ENCODE data around the gene USP15.

USP15 gene

GRCh38 chr12:62282057-62282774, 22.0 kb downstream of the USP15 start:
- DNase-seq (ENCODE audit: low spot score), result no peak

- no peak for DNase-seq (ENCODE audit: low spot score)
These were observed 24.5 kb downstream of the USP15 start for GRCh38 chr12:62284749-62285148.

- DNase-seq (ENCODE audit: low spot score), result no peak
These were observed 25.1 kb downstream of the USP15 start for GRCh38 chr12:62285284-62285683.

GRCh38 chr12:62288328-62288727, 28.1 kb downstream of the USP15 start:
- no peak for DNase-seq (ENCODE audit: low spot score)

- DNase-seq (ENCODE audit: low spot score), result no peak
These were observed 30.6 kb downstream of the USP15 start for GRCh38 chr12:62290846-62291245.

GRCh38 chr12:62291864-62292760, 31.9 kb downstream of the USP15 start:
- DNase-seq (ENCODE audit: low spot score), result no peak

GRCh38 chr12:62292761-62293344, 32.6 kb downstream of the USP15 start:
- no peak for DNase-seq (ENCODE audit: low spot score)

GRCh38 chr12:62294378-62294777, 34.2 kb downstream of the USP15 start:
- no peak for DNase-seq (ENCODE audit: low spot score)

GRCh38 chr12:62296001-62296400, 35.8 kb downstream of the USP15 start:
- no peak for DNase-seq (ENCODE audit: low spot score)

GRCh38 chr12:62297321-62297720, 37.1 kb downstream of the USP15 start:
- no peak for DNase-seq (ENCODE audit: low spot score)

GRCh38 chr12:62299617-62300016, 39.4 kb downstream of the USP15 start:
- no peak for DNase-seq (ENCODE audit: low spot score)

GRCh38 chr12:62301080-62301798, 41.0 kb downstream of the USP15 start:
- no peak for DNase-seq (ENCODE audit: low spot score)

GRCh38 chr12:62301799-62302133, 41.6 kb downstream of the USP15 start:
- DNase-seq (ENCODE audit: low spot score), result no peak

- no peak for DNase-seq (ENCODE audit: low spot score)
These were observed 44.4 kb downstream of the USP15 start for GRCh38 chr12:62304560-62304959.

GRCh38 chr12:62305778-62306177, 45.6 kb downstream of the USP15 start:
- no peak for DNase-seq (ENCODE audit: low spot score)

- no peak for DNase-seq (ENCODE audit: low spot score)
These were observed 46.6 kb downstream of the USP15 start for GRCh38 chr12:62306569-62307530.

GRCh38 chr12:62308201-62308600, 48.0 kb downstream of the USP15 start:
- no peak for DNase-seq (ENCODE audit: low spot score)

GRCh38 chr12:62313727-62314380, 53.6 kb downstream of the USP15 start:
- DNase-seq (ENCODE audit: low spot score), result no peak

GRCh38 chr12:62317017-62317416, 56.8 kb downstream of the USP15 start:
- DNase-seq (ENCODE audit: low spot score), result no peak

- no peak for DNase-seq (ENCODE audit: low spot score)
These were observed 58.9 kb downstream of the USP15 start for GRCh38 chr12:62319058-62319457.

GRCh38 chr12:62320054-62320453, 59.9 kb downstream of the USP15 start:
- DNase-seq (ENCODE audit: low spot score), result no peak

All from Ammon's horn (tissue), 1 donor.